CD4-positive, alpha-beta T cell treated with Interferon alpha-2 for 1 hour (primary cell): ENCODE results near the gene ARMC9.
A peak's percentile ranks its signal among the peaks of the same experiment; 100 is the strongest.
"Not testable (repeated sequence)": the region's sequence is repeated elsewhere in the genome, so short reads cannot be mapped to it uniquely, and the experiment has no call there.

ENCODE experiments used
- DNase-seq, 2 donors: peaks; one replicate each; pipeline ENCODE4 v3.0.0-alpha.2; 2020 to 2022

ARMC9 gene

GRCh38 chr2:231245249-231246094 lies 47.0 kb downstream of the ARMC9 start:
- peak in 1 of 2 donors; percentile 24 for DNase-seq

GRCh38 chr2:231246171-231246842 lies 47.9 kb downstream of the ARMC9 start:
- DNase-seq = no peak

DNA sequence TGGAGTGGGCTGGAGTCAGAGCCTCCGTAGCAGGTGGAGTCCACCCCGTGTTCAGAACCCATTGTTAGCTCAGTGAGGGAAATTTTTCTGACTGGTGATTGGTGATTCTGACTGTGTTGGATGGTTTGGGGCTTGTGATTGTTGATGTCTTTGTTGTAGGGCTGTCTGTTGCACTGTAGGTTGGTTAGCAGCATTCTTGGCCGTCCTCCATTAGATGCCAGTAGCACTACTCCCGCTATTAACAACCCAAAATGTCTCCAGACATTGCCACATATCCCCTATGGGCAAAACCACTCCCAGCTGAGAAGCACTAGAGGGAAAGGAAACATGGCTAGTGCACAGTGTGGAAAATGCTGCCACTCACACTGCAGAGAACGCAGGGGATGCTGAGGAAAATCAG lies 51.7 kb downstream of the ARMC9 start:
- DNase-seq = no peak

GRCh38 chr2:231250698-231251097 lies 52.3 kb downstream of the ARMC9 start:
- no peak for DNase-seq

DNA sequence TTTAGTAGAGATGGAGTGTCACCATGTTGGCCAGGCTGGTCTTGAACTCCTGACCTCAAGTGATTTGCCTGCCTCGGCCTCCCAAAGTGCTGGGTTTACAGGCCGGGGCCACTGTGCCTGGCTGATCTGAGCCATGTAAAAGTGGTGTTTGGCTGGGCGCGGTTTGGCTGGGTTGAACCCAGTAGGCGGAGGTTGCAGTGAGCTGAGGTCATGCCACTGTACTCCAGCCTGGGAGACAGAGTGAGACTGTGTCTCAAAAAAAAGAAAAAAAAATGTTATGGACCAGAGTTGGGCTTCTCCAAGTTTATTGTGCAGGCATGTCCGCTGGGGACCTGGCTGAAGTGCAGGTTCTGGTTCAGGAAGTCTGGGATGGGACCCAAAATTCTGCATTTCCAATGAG lies 54.9 kb downstream of the ARMC9 start:
- not testable (repeated sequence) for DNase-seq

GRCh38 chr2:231256494-231256893 lies 58.1 kb downstream of the ARMC9 start:
- no peak for DNase-seq

GRCh38 chr2:231257763-231258162 lies 59.3 kb downstream of the ARMC9 start:
- no peak for DNase-seq

DNA sequence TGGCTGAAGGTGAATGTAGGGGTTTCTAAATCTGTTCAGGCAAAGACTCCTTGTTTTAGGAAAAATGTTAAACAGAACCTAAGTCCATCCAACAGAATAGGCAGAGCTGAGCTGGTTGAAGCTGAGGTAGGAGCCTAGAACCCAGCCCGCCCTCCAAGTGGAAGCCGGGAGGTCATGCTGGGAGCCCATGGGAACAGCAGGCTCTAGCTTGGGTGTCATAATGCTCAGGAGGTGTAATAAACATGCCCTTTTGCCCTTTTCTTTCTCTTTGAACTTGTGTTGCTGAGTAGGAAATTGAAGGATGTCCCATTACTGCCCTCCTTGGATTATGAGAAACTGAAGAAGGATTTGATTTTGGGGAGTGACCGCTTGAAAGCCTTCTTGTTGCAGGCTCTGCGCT lies 60.3 kb downstream of the ARMC9 start:
- no peak for DNase-seq

GRCh38 chr2:231259104-231259503 lies 60.7 kb downstream of the ARMC9 start:
- peak in 1 of 2 donors; percentile 35 for DNase-seq

- DNase-seq = no peak
Observed at GRCh38 chr2:231260442-231261208, 62.2 kb downstream of the ARMC9 start.

DNA sequence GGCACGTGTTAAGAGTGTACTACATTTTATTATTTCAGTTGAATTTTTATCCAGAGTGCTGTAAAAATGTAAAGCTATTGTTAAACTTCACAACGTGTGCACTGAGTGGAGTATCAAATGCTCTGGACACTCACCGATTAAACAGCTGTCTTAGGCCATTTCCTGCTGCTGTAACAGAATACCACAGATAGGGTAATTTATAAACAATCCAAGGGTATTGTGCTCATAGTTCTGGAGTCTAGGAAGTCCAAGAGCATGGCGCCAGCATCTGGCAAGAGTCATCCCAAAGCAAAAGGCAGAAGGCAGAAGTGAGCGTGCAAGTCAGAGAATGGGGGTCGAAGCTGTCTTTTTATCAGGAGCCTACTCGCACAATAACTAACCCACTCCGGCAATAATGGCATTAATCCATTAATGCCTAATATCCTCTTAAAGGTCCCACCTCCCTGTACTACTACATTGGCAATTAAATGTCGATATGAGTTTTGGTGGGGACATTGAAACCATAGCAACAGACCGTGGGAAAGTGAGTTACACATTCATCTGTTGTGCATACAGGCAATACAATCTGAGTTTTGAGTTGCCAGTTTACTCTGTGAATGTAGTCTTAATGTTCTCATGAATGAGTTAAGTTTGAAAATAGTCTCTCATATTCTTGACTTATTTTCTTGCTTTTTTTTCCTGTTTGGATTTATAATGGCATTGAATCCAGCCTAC lies 64.8 kb downstream of the ARMC9 start:
- DNase-seq = no peak

- no peak for DNase-seq
Observed at GRCh38 chr2:231270221-231271114, 72.0 kb downstream of the ARMC9 start.

DNA sequence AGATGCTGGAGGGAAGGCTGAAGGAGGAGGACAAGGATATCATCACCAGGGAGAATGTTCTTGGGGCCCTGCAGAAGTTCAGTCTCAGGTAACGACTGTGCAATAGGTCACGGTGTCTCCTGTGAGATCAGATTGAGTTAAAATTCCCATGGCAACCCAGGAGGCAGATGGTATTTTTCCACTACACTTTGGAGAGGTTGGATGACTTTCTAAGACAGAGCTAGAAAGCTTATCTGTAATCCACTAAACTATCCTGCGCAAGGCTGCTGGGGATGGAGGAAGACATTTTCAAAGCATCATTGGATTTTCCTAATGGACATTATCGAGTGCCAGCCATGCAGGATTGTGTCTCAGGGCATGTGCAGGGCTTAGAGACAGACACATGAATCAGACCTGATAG lies 74.6 kb downstream of the ARMC9 start:
- no peak for DNase-seq

- no peak for DNase-seq
Observed at GRCh38 chr2:231276987-231277386, 78.6 kb downstream of the ARMC9 start.

GRCh38 chr2:231277962-231278361 lies 79.5 kb downstream of the ARMC9 start:
- no peak for DNase-seq

- no peak for DNase-seq
Observed at GRCh38 chr2:231278868-231279267, 80.4 kb downstream of the ARMC9 start.

DNA sequence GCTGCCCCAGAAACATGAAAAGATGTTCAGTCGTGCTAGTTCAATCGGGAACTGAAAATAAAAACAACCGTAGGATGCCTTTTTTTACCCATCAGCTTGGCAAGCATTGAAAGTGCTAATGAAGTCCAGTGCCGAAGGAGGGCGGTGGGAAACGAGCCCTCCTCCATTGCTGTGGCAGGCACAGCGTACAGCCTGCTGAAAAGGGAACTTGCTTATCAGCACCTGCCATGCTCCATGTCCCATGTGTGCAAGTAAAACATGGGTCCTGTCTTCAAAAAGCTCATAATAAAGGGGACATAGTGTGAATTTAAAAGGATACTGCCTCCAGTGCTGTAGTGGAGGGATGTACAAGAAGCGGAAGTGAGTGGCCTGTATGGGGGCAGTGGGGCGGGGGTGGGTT lies 82.4 kb downstream of the ARMC9 start:
- no peak for DNase-seq

DNA sequence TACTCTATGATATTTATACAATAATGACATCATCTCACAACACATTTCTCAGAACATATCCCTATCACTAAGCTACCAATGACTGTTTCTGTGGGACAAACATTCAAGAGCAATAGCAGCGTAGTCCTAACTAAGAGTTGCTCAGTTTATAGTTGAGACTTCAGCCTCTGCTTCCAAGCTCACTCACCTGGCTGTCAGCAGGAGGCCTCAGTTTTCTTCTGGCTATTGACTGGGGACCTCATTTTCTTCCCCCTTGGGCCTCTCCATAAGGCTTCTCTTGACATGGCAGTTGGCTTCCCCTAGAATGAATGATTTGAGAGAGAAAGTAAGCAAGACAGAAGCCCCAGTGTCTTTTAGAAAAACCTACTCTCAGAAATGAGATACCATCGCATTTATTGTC lies 85.9 kb downstream of the ARMC9 start:
- DNase-seq = no peak

- no peak for DNase-seq
Observed at GRCh38 chr2:231286964-231287363, 88.5 kb downstream of the ARMC9 start.

GRCh38 chr2:231287696-231288095 lies 89.3 kb downstream of the ARMC9 start:
- DNase-seq = no peak

DNA sequence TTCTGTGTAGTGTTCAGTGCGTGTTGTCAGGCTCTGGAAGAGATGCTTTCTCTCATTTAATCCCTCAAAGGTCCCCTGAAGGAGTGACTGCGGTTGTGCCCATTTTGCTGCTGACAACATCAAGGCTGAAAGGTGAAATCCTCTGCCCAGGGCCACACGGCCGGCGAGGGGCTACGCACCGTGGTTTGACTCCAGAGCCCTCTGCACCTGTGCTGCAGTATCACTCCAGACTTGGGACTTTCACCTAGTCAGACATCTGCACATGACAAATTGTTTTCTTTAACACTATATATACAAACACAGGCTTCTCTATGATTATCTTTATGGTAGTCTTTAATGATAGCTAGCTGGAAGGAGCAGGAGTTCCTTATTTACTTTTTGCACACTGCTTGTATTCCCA lies 90.2 kb downstream of the ARMC9 start:
- no peak for DNase-seq
